ENCODE data around the gene WWOX.

DNA sequence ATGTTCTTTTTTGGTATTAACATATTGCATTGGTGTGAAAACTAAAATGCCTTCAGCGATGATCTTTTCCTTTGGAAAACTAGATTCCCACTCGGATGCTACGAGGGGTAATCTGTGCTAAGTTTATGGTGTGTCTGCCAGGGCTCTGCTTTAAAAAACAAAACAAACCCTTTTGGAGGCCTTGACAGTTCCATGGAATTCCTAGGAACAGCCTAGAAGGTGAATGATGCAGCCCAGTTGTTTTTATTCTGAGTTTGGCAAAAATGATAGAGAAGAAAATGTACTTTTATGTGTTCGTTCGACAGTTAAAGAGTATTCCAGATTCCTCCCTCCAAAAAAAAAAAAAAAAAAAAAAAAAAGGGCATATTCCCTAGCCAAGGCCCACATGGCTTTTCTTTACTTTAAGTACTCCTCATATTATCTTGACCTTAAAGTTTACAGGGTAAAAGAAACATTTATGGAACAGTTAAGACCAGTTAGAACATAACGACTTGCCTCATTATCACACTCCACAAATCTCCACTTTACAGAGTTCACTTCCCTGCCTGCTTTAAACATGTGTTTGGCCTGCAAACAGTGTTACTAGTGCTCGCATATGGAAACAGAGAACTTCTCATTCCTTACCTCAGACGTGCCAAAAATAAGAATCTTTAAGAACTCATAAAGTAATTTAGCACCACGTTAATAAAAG lies 159.1 kb downstream of the WWOX start:
- TF ChIP-seq EZH2 (IDR thresholded peaks at IDR 0.05; ENCODE audit: low read depth), result no peak
- TF ChIP-seq, protein P1, sequence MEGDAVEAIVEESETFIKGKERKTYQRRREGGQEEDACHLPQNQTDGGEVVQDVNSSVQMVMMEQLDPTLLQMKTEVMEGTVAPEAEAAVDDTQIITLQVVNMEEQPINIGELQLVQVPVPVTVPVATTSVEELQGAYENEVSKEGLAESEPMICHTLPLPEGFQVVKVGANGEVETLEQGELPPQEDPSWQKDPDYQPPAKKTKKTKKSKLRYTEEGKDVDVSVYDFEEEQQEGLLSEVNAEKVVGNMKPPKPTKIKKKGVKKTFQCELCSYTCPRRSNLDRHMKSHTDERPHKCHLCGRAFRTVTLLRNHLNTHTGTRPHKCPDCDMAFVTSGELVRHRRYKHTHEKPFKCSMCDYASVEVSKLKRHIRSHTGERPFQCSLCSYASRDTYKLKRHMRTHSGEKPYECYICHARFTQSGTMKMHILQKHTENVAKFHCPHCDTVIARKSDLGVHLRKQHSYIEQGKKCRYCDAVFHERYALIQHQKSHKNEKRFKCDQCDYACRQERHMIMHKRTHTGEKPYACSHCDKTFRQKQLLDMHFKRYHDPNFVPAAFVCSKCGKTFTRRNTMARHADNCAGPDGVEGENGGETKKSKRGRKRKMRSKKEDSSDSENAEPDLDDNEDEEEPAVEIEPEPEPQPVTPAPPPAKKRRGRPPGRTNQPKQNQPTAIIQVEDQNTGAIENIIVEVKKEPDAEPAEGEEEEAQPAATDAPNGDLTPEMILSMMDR (conservative IDR thresholded peaks at IDR 0.05), result no peak

All from PC-9 (cell line).